ENCODE measurements around the gene MT1A. TPM values are rescaled to one million over a fixed set of nuclear protein-coding genes. Genes with fewer than 3 reads are reported as not detected.
A peak's percentile ranks its signal among the peaks of the same experiment; 100 is the strongest.

The MT1A gene
- total and polyA plus RNA-seq, 5 donors = 1.6 to 73.4 (median 8.9) TPM

DNA sequence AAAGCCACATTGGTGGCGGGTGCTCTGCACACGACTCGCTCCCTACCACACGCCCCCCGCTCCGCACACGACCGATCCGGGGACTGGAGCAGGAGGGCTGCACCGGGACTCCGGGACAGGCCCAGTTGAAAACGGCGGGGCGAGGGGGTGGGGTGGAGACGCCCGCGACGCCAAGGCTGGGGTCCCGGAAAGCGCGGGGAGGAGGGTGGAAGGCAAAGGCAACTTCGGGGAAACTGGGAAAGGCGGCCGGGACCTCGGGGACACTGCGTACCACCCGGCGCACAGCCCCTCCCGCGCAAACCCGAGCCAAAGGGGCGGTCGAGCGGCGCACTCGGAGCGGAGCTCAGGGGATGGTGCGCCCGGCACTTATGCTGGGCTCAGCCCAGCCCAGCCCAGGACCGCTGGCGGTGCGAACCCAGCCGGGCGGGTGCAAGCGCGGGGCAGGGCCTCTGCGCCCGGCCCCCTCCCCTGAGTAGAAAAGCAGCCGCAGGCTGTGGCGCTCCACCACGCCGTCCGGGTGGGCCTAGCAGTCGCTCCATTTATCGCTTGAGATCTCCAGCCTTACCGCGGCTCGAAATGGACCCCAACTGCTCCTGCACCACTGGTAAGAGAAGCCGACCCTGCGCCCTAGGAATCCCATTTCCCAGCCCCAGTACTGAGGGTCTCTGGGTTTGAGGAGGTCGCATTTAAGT is 6.2 kb upstream of the MT1A start, which contains the start of gene MT1M:
Gene MT1M (plus strand): TSS at position 504 of the 692 bp plus-strand sequence. CDS start 73 bp downstream, at position 577.
- Histone ChIP-seq H3K9me3 (ENCODE audit: control insufficient read depth, low read length) (no peaks in the 10 kb centered on the region), H3K4me3 (ENCODE audit: low read length) (peak within 1 kb of the TSS; percentile 41), H3K4me1 (ENCODE audit: control insufficient read depth, insufficient read depth, low read length) (no peaks in the 10 kb centered on the region), H3K27me3 (ENCODE audit: control insufficient read depth, insufficient read depth) (no peaks in the 10 kb centered on the region), H3K27ac (ENCODE audit: low read length) (peak within 1 kb of the TSS; percentile 75)
- peak; percentile 87 to 92 (median 89) for DNase-seq
- ATAC-seq = peak; percentile 93 to 94
- under 1% methylated on average over 61 of the region's 61 CpGs for WGBS
- intact Hi-C loops (cut with DNase I) = no loop called here

DNA sequence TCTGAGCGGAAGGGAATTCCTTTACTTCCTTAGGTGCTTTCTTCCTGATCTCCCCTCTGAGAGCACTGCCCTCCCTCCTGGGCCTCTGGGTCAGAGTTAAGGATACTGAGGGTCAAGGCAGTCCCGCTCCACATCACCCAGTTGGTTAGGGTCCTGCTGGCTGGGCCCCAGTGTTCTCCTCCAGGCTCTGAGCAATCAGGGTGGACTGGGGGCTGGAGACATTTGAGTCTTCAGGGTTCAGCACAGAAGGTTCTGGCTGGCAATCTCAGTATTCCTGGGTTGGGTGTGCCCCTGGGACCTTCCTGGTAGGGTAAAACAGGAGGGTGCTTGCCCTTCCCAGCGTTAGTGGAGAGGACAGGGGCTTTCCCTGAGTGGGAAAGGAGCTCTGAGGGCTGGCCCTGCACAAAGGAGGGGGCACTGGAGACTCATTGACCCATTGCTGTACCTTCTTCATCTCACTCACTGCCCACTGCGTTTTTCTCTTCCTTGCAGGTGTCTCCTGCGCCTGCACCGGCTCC is 5.6 kb upstream of the MT1A start:
- intact Hi-C loops (cut with DNase I) = no loop called here
- H3K4me3 ChIP-seq (ENCODE audit: low read length) = peak overlapping the region; percentile 41
- H3K4me1 ChIP-seq (ENCODE audit: control insufficient read depth, insufficient read depth, low read length) = no peaks in the 10 kb centered on the region
- 51% methylated on average over 6 of the region's 6 CpGs for WGBS
- DNase-seq = peak in 1 of 3 donors; percentile 18
- ATAC-seq = peak; percentile 1 to 3
- no peaks in the 10 kb centered on the region for H3K9me3 ChIP-seq (ENCODE audit: control insufficient read depth, low read length)
- H3K27ac ChIP-seq (ENCODE audit: low read length) = peak overlapping the region; percentile 30
- no peaks in the 10 kb centered on the region for H3K27me3 ChIP-seq (ENCODE audit: control insufficient read depth, insufficient read depth)

DNA sequence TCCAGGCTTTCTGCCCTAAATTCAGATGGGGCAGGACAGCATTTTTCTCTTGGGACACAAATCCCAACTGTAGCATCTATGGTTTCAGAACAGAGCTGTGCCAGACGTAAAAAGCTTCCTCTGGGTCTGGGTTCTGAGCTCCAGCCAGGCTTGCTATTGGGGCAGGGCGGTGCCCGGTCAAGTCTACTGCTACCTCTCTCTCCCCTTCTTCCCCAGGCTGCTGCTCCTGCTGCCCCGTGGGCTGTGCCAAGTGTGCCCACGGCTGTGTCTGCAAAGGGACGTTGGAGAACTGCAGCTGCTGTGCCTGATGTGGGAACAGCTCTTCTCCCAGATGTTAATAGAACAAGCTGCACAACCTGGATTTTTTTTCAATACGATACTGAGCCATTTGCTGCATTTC is 4.9 kb upstream of the MT1A start:
- DNase-seq = no peak

DNA sequence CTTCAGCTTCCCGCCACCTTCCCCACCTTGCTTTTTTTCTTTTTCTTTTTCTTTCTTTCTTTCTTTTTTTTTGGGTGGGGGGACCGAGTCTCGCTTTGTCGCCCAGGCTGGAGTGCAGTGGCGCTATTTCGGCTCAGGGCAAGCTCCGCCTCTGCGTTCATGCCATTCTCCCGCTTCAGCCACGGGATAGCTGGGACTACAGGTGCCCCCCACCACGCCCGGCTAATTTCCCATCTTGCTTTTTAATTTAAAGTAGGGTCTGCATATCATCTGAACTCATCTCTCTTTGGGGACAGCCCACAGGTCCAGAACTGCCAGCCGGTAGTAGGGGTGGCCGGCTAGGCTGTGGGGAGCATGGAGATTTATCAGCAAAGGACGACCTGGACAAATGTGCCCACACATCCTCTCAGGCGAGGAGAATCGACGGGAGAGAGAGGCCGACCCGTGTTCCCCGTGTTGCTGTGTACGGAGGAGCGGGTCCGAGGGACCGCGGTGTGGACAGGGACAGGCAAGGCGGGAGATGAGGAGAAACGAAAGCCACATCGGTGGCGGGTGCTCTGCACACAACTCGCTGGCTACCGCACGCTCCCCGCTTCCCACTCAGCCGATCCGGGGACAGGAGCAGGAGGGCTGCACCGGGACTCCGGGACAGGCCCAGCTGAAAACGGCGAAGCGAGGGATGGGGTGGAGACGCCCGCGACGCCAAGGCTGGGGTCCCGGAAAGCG is 3.6 kb upstream of the MT1A start:
- Histone ChIP-seq H3K27me3 (ENCODE audit: control insufficient read depth, insufficient read depth) (no peaks in the 10 kb centered on the region), H3K27ac (ENCODE audit: low read length) (no peak overlapping the region), H3K4me3 (ENCODE audit: low read length) (peak overlapping the region; percentile 5), H3K4me1 (ENCODE audit: control insufficient read depth, insufficient read depth, low read length) (peaks cover 1% of the 10 kb centered on the region), H3K9me3 (ENCODE audit: control insufficient read depth, low read length) (no peaks in the 10 kb centered on the region)
- DNase-seq (peak in 1 of 3 donors; percentile 27), ATAC-seq (no peak)
- 26% methylated on average over 47 of the region's 47 CpGs for WGBS
- intact Hi-C loops (cut with DNase I) = no loop called here

More for the DNA sequence above, 4.9 kb upstream of the MT1A start:
- Histone ChIP-seq H3K27ac (ENCODE audit: low read length) (no peak overlapping the region), H3K27me3 (ENCODE audit: control insufficient read depth, insufficient read depth) (no peaks in the 10 kb centered on the region), H3K4me3 (ENCODE audit: low read length) (no peak overlapping the region), H3K9me3 (ENCODE audit: control insufficient read depth, low read length) (no peaks in the 10 kb centered on the region), H3K4me1 (ENCODE audit: control insufficient read depth, insufficient read depth, low read length) (peaks cover under 1% of the 10 kb centered on the region)
- WGBS = 60% methylated on average over 7 of the region's 7 CpGs
- no peak for ATAC-seq
- intact Hi-C loops (cut with DNase I) = no loop called here

DNA sequence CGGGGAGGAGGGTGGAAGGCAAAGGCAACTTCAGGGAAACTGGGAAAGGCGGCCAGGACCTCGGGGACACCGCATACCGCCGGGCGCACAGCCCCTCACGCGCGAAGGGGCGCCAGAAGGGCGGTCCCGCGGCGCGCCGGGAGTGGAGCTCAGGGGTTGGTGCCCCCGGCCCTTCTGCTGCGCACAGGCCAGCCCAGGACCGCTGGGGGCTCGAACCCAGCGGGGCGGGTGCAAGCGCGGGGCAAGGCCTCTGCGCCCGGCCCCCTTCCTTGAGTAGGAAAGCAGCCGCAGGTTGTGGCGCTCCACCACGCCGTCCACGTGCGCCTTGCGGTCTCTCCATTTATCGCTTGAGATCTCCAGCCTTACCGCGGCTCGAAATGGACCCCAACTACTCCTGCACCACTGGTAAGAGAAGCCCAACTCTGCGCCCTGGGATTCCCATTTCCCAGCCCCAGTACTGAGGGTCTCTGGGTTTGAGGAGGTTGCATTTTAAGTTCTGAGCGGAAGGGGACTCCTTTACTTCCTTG is 3.0 kb upstream of the MT1A start:
- intact Hi-C loops (cut with DNase I) = no loop called here
- peaks cover 1% of the 10 kb centered on the region for H3K4me1 ChIP-seq (ENCODE audit: control insufficient read depth, insufficient read depth, low read length)

DNA sequence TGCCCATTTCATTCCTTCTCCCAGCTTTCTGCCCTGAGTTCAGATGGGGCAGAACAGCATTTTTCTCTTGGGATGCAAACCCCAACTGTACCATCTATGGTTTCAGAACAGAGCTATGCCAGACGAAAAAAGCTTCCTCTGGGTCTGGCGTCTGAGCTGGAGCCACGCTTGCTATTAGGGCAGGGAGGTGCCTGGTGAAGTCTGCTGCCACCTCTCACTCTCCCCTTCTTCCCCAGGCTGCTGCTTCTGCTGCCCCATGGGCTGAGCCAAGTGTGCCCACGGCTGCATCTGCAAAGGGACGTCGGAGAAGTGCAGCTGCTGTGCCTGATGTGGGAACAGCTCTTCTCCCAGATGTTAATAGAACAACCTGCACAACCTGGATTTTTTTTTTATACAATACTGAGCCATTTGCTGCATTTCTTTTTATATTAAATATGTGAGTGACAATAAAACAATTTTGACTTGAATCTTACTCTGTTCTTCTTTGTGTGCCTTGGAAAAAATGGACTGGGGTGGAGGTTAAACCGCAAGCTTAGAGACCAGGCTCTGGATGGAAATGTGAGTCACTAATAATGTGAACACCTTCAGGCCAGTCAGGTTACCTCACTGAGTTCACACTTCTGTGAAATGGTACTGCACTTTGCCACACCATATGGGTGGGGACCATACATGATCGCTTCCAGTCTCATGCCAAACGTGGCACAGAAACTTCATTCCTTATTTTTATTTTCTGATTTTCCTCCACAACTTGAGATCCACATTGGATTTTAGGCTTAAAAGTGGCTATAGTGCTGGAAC is 1.7 kb upstream of the MT1A start:
- Histone ChIP-seq H3K4me1 (ENCODE audit: control insufficient read depth, insufficient read depth, low read length) (peaks cover 1% of the 10 kb centered on the region), H3K9me3 (ENCODE audit: control insufficient read depth, low read length) (no peaks in the 10 kb centered on the region), H3K27me3 (ENCODE audit: control insufficient read depth, insufficient read depth) (no peaks in the 10 kb centered on the region), H3K4me3 (ENCODE audit: low read length) (no peak overlapping the region), H3K27ac (ENCODE audit: low read length) (no peak overlapping the region)
- WGBS = 50% methylated on average over 9 of the region's 9 CpGs
- ATAC-seq (no peak), DNase-seq (no peak)
- intact Hi-C loops (cut with DNase I) = no loop called here

More for the DNA sequence above, 3.0 kb upstream of the MT1A start:
- Histone ChIP-seq H3K9me3 (ENCODE audit: control insufficient read depth, low read length) (no peaks in the 10 kb centered on the region), H3K27me3 (ENCODE audit: control insufficient read depth, insufficient read depth) (no peaks in the 10 kb centered on the region), H3K4me3 (ENCODE audit: low read length) (peak overlapping the region; percentile 5), H3K27ac (ENCODE audit: low read length) (no peak overlapping the region)
- 15% methylated on average over 40 of the region's 40 CpGs for WGBS
- DNase-seq = no peak
- no peak for ATAC-seq

DNA sequence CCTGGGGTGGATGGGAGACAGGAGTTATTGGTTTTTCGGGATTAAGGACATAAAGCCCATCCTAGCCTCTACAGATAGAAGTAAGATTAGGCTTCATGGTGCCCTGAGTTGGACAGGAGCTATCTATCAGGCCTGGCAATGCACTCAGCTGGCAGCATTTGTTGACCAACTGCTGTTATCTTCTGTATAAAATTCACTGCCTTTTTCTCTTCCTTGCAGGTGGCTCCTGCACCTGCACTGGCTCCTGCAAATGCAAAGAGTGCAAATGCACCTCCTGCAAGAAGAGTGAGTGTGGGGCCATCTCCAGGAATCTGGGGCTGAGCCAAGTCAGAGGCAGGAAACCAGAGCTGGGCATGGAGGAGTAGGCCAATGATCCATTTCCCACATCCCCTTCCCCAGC is 579 bp downstream of the MT1A start:
- ATAC-seq (no peak), DNase-seq (no peak)
- Histone ChIP-seq H3K27ac (ENCODE audit: low read length) (no peak overlapping the region), H3K4me3 (ENCODE audit: low read length) (no peak overlapping the region), H3K27me3 (ENCODE audit: control insufficient read depth, insufficient read depth) (no peaks in the 10 kb centered on the region), H3K4me1 (ENCODE audit: control insufficient read depth, insufficient read depth, low read length) (peaks cover 1% of the 10 kb centered on the region), H3K9me3 (ENCODE audit: control insufficient read depth, low read length) (no peaks in the 10 kb centered on the region)
- WGBS = 66% methylated on average over 1 of the region's 1 CpG
- intact Hi-C loops (cut with DNase I) = no loop called here

DNA sequence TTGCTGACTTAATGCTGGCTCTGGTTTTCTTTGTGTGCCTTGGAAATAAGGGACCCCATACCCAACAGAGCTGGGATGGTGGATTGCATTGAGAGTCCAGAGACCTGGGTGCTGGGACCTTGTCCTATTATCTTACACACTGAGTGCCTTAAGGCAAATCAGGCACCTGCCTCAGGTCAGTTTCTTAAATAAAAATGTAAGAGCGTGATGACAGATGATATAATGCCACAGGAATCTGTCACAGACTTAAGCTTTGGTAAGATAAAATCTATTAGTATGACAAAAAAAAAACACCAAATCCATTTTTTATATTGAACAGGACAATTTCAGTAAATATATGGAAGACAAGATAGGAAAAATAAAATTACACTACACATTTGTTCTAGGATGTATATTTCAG is 1.6 kb downstream of the MT1A start:
- intact Hi-C loops (cut with DNase I) = no loop called here
- ATAC-seq = no peak
- Histone ChIP-seq H3K9me3 (ENCODE audit: control insufficient read depth, low read length) (no peaks in the 10 kb centered on the region), H3K4me3 (ENCODE audit: low read length) (no peak overlapping the region), H3K27me3 (ENCODE audit: control insufficient read depth, insufficient read depth) (no peaks in the 10 kb centered on the region), H3K27ac (ENCODE audit: low read length) (no peak overlapping the region), H3K4me1 (ENCODE audit: control insufficient read depth, insufficient read depth, low read length) (peaks cover 1% of the 10 kb centered on the region)
- 81% methylated on average over 1 of the region's 1 CpG for WGBS
- no peak for DNase-seq

DNA sequence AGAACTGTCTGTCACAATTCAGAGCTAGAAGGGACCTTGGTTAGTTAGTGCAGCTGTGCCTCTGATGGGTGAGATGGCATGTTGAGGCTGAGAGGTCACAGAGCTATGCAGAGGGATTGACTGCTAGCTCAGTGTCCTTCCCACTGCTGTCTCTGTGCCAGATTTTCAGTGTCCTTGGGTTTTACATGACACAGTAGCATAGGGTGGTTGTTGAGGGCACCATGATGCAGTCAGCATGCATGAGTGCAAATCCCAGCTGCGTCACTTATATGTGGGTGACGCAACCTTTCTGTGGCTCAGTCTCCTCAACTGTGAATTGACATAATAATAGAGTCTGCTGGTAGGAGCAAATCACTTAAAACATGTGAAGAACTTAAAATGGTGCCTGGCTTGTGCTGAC is 2.7 kb downstream of the MT1A start:
- no peaks in the 10 kb centered on the region for H3K27me3 ChIP-seq (ENCODE audit: control insufficient read depth, insufficient read depth)
- intact Hi-C loops (cut with DNase I) = no loop called here
- H3K4me3 ChIP-seq (ENCODE audit: low read length) = no peak overlapping the region
- peaks cover 1% of the 10 kb centered on the region for H3K4me1 ChIP-seq (ENCODE audit: control insufficient read depth, insufficient read depth, low read length)
- DNase-seq = no peak
- H3K27ac ChIP-seq (ENCODE audit: low read length) = no peak overlapping the region
- H3K9me3 ChIP-seq (ENCODE audit: control insufficient read depth, low read length) = no peaks in the 10 kb centered on the region
- ATAC-seq = no peak
- WGBS = 95% methylated on average over 2 of the region's 2 CpGs

DNA sequence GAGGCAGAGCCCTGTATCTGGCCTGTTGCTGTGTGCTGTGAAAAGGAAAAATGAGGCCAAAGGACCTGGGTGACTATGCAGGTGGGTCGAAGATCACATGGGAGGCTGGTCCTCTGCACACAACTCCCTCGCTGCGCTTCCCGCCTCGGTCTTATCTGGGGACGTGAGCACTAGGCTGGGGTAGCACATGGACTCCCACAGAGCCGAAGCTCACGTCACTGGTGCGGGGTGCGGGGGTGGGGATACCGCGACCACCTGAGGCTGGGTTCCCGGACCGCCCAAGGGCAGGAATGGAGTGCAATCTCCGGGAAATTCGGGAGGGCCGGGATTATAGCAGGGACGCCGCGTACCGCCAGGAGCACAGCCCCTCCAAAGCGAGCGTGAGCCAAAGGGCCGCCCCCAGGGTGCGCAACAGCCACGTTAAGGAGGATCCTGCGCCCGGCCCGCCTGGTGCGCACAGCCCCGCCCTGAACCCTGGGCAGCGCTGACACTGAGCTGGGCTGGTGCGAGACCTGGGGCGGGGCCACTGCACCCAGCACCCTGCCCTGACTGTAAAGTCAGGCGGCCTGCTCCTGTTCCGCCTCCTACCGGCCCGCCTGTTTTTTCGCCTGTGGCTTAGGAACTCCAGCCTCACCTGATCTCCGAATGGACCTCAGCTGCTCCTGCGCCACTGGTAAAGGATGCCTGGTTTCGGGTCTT is 4.8 kb downstream of the MT1A start:
- no peak overlapping the region for H3K27ac ChIP-seq (ENCODE audit: low read length)
- 4% methylated on average over 42 of the region's 42 CpGs for WGBS
- DNase-seq = peak; percentile 84 to 93 (median 89)
- peaks cover 1% of the 10 kb centered on the region for H3K4me1 ChIP-seq (ENCODE audit: control insufficient read depth, insufficient read depth, low read length)
- peak; percentile 93 to 94 for ATAC-seq
- peak overlapping the region; percentile 17 for H3K4me3 ChIP-seq (ENCODE audit: low read length)
- intact Hi-C loops (cut with DNase I) = no loop called here
- H3K27me3 ChIP-seq (ENCODE audit: control insufficient read depth, insufficient read depth) = no peaks in the 10 kb centered on the region
- no peaks in the 10 kb centered on the region for H3K9me3 ChIP-seq (ENCODE audit: control insufficient read depth, low read length)
